HG02840 (cell line): ENCODE data around the gene FBXW5.

Experiments
- ATAC-seq: cut with Tn5 transposase; IDR thresholded peaks from one replicate; pipeline ENCODE4 v1.9.1; 2021; ENCODE audit warnings: mild to moderate bottlenecking, moderate library complexity, moderate number of reproducible peaks; ENCODE audit not compliant: unreplicated experiment, low FRiP score

FBXW5 gene

GRCh38 chr9:136978073-136978864 is 33.7 kb upstream of the FBXW5 start:
- no peak for ATAC-seq

- ATAC-seq = no peak
These were observed 33.1 kb upstream of the FBXW5 start for GRCh38 chr9:136977649-136978072.

GRCh38 chr9:136977223-136977622 is 32.7 kb upstream of the FBXW5 start, which contains the start of gene PTGDS:
Gene PTGDS, plus strand, starts transcription at chr9:136977504. Its CDS starts 75 bp downstream, at chr9:136977579.
- no peak for ATAC-seq

DNA sequence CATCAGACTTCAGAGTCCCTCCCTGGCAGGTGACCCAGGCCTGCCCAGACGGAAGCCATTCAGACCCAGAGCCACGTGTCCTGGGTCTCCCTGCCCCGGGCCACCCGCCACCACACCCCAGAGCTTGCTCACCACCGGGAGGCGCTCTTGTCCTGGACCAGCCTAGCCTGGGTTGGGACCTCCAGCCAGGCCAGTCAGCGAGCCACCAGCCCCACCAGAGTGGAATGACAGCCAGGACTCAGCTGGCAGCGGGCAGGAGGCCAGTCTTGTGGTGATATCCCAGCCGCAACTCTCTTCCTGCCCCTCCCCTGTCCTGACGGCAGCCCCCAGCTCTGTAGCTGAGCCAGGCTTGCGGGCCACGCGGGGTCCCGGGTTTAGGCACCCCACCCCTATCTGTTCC is 31.1 kb upstream of the FBXW5 start:
- ATAC-seq = no peak

GRCh38 chr9:136974817-136975535 is 30.4 kb upstream of the FBXW5 start:
- ATAC-seq = no peak

- no peak for ATAC-seq
These were observed 29.4 kb upstream of the FBXW5 start for GRCh38 chr9:136973618-136974617.

DNA sequence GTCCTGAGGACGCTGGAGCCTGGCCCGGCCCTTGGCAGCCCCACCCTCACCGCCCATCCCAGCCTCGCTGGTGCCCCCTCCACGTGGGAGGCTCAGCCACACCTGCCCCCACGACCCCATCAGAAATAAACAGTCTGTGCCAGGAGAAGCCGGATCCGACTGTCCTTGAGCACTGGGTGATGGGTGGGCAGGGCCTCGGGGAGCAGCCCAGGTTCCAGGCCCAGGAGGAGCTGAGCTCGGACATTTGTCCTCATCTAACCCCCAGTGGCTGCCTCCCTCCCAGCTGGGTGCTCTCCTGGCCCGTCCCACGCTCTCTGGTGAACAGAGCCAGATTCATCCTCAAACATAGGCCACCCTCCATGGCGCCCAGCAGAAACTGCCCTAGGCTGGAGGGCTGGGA is 28.2 kb upstream of the FBXW5 start:
- ATAC-seq = no peak

DNA sequence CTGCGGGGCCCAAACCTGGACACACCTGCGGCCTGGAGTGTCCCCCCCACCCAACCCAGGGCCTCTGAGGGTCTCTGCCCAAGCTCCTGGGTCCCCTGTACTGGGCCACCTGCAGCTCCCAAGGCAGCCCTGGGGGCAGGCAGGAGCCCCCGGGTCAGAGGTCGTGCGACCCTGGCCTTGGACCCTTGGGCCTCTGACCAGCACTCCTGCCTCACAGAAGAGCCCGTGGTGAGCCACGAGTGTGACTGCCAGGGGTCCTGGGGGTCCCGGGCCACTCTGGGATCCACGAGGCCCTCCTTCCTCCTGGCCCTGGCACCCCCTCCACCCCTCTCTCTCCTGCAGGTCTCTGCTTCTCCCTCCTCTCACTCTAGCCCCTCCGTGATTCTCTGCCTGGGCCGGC is 27.8 kb upstream of the FBXW5 start:
- ATAC-seq = no peak

DNA sequence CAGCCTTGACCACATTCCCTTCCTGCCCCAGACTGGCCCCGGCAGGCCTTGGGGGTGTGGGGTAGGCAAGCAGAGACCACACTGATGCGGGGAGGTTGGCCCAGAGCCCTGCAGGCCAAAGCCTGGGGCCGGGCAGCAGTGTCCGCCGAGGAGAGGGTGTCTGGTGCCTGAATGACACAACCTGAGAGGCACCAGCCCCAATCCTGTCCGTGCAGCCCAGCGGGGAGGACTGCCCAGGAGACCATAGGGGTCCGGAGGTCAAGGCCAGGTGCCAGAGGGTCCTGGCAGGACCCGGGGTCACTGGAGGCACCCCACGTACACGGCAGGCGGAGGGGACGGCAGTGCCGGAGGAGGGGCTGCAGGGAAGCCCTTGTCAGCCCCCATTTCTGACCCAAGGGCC is 27.2 kb upstream of the FBXW5 start:
- no peak for ATAC-seq

DNA sequence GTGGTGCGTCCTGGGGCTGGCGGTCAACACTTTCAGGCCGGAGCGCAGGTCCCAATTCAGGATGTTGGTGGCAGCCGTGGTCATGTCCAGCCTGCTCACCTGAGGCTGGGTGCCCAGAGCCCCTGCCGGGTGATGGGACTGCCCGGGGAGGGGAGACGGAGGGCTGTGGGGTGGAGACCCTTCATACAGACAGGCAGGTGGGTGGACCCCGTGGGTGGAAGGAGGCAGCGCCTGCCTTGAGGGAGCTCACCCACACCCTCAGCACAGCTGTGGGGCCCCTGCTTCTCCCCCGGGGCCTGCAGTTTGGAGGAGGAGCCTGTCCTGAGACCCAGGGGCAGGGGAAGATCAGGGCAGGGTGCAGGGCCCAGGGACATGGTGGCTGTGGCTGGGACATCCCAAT is 25.8 kb upstream of the FBXW5 start:
- ATAC-seq = no peak

DNA sequence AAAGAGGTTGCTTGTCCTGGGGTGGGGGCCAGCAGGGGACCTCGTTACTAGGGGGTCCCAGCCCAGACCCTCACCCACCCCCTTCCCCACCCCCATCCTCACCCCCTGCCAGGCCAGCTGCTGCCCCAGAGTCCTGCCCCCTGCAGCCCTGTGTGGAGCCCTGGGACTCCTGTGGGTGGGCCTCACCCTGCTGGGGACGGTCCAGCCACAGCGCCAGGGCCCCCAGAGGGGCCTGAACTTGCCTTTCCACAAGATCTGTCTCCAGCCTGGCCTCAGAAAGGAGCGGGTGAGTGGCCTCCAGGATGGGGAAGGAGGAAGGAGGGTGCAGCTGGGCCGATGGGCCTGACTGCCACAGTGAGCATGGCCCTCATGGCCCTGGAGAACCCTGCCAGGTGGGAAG is 25.2 kb upstream of the FBXW5 start:
- no peak for ATAC-seq

GRCh38 chr9:136969150-136969549 is 24.6 kb upstream of the FBXW5 start:
- no peak for ATAC-seq

- no peak for ATAC-seq
These were observed 24.0 kb upstream of the FBXW5 start for GRCh38 chr9:136968333-136969127.

DNA sequence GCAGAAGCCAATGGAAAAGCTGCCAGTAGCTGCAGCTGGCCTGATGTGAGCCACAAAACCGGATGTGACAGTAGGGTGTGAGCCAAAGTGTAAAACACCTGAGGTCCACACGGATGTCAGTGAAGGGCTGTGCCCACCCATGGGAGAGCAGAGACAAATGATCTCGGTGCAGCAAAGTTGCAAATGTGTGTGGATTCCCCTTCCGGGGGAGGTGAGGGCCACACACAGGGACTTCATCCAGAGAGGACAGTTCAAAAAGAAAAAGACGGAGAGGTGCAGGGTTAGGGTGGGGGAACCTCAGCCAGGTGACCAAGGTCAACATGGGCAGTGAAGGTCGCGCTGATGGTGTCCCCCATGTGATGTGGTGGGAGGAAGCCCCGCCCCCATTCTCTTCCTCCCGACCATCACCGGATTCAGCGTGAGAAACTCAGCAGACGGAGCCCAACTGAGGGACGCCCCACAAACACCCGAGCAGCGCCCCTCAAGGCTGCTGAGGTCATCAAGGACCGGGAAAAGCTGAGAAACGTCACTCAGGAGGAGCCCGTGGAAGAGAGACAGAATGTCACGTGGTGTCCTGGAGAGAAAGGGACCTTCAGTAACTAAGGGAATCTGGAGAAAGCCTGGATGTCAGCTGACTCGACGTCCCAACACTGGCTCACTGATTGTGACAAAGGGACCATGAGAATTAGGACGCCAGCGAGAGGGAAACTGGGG is 21.4 kb upstream of the FBXW5 start:
- ATAC-seq = no peak

GRCh38 chr9:136964833-136965422 is 20.4 kb upstream of the FBXW5 start:
- ATAC-seq = no peak

DNA sequence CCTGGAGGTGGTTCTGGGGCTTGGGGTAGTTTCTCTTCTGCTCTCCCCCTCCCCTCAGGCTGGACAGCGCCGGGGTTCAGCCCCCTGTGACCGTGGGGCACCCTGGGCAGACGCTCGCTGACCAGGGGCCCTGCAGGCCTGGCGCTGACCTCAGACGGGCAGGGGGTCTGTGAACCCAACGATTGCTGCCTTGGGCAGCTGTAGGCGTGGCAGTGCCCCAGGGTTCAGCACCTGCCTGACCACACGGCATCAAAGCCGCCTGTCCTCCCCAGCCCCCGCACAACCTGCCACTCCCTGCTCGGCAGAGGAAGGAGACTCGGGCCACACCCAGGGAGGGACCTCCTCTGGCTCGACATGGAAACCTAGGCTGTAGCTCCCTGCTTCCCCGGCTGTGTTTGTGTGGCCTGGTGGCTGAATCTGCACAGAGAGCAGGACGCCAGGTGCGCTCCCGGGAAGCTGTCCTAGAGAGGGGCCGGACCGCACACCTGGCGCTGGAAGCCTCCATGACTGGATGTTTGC is 19.7 kb upstream of the FBXW5 start:
- ATAC-seq = no peak

DNA sequence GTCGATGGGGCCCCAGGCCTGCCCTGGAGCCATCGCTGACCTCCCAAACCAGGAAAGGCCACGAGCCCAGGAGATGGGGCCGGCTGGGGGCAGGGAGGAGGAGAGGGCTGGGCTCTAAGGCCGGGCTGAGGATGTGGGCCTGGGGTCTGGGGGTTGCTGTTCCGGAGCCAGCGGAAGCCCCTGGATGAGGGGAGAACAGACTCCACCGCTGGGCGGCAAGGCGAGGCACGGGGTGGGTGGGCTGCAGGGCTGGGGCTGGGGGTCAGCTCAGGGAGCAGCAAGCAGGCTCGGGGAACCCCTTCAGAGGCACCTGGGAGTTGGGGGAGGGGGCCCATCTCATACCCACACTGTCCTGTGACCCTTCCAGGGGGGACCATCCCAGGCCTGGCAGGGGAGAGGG is 19.2 kb upstream of the FBXW5 start:
- no peak for ATAC-seq

DNA sequence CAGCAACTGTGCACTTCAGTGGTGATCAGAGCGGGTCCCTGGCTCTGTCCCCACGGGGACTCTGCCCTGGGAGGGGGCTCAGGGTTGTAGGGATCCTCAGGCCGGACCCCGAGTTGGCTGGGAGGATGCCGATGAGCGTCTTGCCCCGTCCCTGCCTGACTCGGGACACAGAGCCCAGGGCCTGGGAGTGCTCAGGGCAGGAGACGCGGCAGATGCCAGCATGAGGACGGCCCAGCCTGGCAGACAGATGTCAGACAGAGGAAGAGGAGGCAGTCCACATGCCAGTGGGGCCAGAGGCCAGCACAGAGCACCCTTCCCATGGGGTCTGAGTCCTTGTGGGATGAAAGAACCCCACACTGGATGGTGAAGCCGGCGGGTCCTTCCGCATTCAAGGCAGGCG is 18.8 kb upstream of the FBXW5 start:
- no peak for ATAC-seq
